Middle frontal gyrus (tissue), 1 donor: ENCODE data around the gene CDH13.

Experiments
- DNase-seq: peaks from one replicate; pipeline ENCODE4 v3.0.0-alpha.2; 2015; ENCODE audit warnings: low spot score; ENCODE audit errors: extremely low spot score

CDH13 gene

DNA sequence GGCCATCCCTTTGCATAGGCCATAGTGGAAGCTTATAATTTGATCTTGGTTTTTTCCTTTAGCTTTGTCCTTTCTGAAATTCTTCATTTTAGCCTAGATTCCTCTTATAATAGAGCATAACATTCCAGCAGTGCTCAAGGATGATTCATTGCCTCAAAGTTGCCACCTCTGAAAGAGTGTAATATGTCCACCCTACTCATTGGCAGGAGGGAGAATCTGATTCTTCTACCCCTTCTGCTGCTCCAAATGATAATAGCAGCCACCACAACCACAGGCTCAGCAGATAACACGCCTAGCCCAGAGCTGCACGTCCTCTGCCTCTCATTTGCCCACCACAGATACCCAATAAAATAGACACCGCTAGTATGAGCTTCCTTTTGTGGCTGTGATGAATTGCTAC is 843.6 kb downstream of the CDH13 start:
- DNase-seq, result no peak

DNA sequence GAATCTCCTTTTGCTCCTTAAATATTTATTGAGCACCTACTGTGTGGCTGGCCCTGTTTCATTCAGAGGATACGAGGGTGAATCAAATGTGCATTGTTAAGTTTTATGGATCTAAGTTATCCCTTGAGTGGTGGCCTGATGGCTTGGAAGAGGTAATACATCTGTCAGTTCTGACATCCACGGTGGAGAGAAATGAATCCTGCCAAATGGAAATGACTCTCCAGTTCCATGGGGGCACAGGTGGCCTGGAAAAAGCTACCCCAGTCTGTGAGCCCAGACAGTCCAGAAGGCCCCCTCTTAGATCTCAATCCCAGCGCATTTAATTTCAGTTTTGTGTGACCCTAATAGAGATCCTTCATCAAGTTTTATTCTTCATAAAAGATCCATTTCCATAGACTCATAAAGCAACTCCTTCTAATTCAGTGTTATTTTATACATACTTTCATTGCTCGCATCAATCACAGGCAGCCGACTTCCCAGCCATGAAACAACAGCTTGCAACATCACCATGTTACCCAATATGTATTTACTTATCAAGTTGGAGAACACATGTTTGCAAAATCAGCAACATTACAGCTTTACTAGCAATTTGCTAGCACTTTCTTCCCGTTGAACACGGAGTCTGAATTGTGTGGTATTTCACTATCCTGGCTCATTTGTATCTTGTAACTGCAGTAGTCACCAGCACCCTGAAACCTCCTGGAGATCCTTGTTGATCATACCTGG is 846.2 kb downstream of the CDH13 start:
- DNase-seq, result no peak

DNA sequence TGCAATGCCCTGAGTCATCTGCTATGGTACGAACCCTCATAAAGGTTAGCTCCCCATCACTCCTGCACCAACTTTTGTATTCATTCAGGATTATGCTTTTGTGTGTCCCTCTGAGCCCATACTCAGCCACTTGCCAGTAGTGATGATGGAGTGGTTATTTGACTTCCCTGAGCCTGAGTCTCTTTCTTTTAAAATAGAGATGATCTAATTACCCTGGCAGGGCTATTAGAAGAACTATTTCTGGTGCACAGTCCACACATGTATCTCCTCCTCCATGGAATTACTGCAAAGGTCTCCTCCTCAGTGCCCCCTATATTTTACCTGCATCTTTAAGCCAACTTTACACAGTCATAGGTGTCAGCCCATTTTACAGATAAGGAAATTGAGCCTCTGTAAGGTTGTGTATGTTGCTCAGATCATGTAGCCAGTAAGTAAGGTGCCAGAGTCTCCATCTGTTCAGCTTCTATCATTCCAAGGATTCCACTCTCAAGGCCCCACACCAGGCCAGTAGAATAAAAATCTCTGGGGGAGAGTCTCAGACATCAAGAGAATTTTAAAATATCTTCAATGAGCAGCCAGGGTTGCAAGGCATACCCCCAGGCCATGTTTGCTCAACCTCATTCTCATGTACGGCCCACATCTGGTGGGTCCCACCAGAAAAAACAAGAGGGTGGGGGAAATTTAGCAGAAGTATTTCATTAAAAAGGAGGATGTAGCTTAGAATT is 847.3 kb downstream of the CDH13 start:
- DNase-seq, result no peak

DNA sequence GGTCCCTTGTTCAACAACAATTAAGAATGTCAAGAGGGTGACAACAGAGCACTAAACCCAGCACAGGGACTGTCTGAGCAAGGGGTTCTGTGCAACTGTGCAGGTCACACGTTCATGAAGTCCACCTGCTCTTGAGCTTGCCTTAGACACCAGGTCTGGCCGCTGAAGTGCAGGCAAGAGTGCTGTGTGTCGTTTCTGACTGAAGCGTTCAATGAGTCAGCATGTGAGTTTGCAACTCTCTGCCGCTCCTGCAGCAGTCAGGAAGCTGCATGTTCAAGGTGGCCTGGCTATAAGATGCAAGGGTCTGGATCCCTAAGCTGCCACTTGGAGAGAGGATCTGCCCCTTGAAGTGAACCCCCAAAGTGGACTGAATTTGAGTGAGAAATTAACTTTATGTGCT is 848.3 kb downstream of the CDH13 start:
- no peak for DNase-seq

DNA sequence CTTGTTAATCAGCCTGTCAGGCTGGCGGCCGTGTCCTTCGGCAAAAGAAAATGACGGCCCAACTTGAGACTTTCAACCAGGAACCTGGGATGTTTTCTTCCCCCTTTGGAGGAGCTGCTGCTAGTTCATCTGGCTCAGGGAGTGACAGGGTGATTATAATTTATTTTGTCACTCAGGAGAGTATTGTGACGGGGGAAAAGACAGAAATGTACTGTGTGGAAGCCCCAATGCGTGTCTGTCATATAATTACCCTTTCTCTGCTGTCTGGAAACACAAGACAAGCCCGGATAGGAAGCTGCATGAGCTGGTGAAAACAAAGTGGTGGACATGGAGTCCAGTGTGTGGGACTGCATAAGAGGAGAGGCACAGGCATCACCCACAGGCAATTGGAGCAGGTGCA is 854.8 kb downstream of the CDH13 start:
- no peak for DNase-seq

DNA sequence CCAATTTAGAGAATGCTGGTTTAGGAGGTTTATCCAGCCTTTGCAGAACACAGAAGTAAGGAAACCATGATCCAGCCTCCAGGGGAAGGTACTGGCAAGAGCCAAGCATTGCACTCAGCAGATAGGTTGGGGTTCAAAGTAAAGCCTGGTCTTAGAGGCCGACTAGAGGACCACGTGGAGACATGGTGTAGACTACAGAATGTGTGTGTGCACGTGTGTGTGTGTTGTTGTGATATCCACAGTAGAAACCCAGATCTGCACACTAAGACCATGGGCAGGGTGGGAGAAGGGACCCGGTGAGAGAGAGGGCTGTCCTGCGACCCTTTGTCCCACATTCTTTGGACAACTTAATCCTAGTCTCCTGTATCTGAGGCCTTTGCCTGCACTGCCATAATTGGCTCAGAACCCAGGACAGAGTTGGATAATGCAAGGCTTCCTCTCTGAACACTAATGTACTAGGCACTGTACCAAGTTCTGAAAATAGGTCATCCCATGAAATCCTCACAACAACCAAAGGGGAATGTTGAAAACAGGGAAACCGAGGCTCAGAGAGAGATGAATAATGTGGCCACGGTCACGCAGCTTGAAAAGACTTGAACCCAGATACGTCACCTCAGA is 855.9 kb downstream of the CDH13 start:
- no peak for DNase-seq

DNA sequence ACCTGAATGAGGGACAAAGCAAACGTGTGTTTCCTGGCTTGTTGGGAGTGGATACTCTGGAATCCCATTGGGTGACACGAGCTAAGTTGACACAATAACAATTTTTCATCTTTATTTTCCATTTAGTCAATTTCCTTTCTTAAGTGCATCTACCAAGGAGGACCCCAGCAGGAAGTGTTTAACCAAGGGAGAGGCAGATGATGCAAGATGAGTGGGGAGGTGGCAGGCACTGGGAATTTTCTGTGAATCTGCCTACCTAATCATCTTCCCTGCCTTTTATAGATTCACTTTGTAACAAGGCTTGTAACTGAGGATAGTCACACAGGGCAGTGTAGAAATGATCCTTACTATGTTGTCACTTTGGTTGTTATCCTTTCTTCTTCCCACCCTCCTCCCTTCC is 863.3 kb downstream of the CDH13 start:
- no peak for DNase-seq

DNA sequence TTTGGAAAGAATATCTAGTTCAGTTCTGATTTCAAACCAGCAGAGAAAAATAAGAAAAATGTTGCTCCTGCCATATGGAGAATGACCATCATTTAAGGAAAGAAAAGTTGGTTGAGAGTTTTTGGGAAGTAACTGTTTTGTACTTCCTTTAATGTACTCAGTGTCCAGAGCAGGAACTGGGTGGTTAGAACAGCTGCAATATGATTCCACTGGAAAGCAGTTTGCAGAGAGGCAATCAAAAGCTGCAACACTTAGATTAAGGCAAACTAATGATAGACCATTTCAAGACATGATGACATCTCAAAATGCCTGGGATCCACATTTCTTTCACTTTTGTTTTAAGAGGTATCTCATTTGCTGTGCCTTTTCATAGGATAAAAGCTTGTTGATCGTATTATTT is 867.7 kb downstream of the CDH13 start:
- no peak for DNase-seq

DNA sequence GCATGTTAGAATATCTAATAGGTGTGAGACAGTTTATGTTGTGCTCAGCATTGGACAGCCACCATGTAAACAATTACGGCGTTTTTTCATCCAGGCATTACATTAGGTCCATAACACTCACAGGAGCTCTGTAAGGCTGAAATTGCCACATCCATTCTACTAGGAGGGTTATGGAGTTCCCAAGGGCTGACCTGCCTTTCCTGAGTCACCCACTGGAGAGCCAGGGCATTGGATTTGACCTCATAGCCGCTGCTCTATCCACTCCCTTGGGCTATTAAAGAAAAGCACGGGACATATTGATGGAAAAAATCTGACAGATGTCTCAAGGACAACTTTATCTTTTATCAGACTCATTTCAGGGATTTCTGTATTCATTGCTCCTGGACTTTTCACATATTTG is 874.7 kb downstream of the CDH13 start:
- no peak for DNase-seq

DNA sequence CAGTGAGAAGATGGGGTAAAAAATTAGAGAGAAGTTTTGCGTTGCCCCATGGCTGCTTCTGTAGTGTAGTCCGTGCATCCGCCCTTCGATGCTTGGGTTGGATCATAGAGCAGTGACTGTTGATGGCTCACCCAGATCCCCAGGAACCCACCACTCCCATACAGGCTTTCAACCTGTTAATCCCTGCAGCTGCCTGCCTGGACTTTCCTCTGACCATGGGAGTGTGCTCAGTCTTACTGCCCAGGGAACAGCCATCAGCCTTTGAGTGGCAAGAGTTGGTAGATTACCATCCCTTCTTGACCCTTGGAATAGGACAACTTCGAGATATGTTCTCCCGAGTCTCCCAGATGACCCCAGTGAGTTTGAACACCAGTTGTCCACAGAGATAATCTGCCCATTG is 881.5 kb downstream of the CDH13 start:
- no peak for DNase-seq

DNA sequence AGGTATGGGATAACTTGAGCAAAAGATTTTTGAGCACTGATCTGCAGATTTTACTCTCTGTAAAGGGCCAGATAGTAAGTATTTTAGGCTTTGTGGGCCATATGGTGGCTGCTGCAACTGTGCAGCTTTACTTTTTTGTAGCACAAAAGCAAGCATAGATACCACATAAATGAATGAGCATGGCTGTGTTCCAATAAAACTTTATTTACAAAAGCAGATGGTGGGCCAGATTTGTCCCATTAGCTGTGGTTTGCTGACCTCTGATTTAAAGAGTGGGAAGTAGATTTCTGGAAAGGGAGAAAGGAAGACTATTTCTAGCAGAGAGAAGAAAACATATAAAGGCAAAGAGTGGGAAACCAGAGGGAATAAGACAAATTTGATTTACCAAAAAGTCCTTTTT is 882.5 kb downstream of the CDH13 start:
- no peak for DNase-seq

DNA sequence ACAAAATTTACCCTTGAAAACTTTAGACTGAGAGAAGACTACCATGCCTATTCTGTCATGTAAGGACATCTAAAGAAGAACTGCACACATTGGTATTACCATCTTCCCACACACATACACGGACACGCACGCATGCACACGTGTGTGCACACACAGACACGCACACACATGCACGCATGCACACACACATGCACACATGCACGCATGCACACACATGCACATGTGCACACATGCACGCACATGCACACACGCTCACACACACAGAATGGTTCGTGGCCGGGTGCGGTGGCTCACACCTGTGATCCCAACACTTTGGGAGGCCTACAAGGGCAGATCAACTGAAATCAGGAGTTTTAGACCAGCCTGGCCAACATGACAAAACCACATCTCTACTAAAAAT is 884.1 kb downstream of the CDH13 start:
- no peak for DNase-seq

DNA sequence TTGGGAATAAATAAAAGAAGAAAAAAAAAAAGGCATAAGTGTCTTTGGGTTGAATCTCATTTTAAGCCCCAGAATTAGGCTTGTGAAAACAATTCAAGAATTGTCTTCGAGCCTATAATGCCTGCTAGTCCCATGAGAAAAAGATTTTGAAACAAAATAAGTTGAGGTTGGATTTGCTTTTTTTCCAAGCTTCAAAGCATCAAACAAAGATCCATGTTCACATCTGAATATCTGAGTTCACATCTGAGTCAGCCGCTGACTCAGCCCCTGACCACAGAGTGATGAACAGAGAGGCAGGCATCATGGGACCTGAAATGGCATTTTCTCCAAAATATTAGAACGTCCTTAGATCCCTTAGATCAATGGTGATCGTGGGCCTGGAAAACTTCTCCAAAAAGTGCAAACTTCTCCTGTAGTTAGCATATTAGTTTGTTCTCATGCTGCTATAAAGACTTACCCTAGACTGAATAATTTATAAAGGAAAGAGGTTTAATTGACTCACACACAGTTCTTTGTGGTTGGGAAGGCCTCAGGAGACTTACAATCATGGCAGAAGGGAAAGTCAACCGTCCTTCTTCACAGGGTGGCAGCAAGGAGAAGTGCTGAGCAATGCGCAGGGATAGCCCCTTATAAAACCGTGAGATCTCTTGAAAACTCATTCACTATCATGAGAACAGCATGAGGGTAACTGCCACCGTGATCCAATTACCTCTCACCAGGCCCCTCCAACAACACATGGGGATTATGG is 886.4 kb downstream of the CDH13 start:
- no peak for DNase-seq

DNA sequence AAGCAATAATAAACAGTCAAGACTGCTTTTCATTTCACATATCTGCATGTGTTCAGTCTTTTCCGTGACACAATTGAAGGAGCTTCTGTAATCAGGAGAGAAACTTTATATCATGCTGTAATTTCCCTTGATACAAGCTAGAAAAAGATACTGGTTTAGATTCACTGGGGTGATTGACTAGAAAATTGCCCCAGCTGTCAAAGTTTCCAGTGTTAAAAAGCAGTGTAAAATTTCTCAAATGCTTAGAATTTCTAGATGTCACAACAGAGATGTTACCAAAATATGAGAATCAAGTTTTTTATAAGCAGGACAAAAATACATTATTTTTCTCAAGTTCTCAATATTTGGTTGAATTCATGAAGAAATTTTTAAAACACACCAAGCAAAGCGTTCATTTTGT is 888.6 kb downstream of the CDH13 start:
- no peak for DNase-seq

DNA sequence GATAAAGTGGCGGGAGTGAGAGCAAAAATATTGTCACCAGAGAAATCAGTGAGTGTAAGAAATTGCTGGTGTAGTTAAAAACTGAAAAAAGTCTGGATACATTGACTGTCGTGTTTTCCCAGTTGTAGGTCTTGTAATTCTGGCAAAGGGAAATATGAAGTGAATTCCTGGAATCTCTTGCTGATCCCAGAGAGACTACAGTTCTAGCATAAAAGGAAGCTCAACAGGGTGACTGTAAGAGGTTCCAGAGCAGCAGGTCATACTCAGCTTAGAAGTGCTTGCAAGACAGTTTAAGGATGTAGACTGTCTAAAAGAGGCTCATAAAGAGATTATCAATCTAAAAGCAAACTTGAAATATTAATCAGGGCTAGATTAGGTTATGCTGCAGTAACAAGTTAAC is 890.2 kb downstream of the CDH13 start:
- no peak for DNase-seq

DNA sequence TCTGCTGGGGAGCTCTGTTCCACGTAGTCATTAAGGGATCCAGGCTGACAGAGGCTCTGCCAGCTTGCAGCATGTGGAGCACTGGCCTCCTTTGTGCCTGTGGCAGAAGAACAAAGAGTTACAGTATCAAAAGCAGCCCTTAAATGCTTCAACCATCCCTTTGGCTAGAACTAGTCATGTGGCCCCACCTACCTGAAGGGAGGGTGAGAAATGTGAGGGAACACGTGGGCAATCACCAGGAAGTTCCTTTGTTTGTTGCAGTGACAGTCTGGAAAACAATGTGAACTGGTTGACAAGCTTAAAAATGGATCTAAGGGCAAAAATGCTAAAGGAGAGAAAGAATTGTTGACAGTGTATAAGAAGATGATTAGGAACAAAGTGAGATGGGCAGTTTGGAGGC is 890.6 kb downstream of the CDH13 start:
- DNase-seq, result no peak

DNA sequence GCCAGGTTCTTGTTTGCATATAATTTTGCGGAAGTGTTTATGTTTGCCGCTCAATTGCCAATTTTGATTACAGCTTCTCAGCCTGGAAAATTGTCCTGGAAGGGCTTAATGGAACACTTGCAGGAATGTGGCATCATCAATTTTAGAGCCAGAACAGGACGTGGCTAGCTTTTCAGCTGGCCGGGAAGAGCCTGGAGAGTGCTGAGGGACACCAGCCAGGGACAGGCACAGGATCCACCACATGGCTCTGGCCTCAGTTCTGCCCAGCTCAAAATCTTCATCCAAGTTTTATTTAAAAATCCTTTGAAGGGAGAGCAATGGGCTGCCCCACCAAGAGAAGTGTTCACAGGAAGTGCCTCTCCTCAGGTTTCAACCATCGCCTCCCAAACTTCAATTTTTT is 893.8 kb downstream of the CDH13 start:
- DNase-seq, result no peak

DNA sequence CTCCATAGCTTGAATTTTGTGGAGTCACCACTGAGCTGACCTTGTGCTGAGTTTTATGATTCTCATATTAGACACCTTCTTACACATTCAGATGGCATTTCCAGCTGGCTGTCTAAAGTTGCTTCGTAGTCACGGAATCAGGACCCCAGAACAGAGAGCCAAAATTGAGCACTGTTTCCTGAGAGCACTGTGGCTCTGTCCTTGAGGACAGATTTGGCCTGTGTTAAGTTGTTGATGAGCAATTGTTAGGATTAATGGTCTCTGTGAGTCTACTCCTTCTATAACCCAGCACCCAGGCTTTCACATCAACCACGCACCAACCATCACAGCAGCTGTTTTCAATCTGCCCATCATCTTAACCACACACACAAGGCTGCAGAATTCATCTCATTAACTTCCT is 903.5 kb downstream of the CDH13 start:
- DNase-seq, result no peak

DNA sequence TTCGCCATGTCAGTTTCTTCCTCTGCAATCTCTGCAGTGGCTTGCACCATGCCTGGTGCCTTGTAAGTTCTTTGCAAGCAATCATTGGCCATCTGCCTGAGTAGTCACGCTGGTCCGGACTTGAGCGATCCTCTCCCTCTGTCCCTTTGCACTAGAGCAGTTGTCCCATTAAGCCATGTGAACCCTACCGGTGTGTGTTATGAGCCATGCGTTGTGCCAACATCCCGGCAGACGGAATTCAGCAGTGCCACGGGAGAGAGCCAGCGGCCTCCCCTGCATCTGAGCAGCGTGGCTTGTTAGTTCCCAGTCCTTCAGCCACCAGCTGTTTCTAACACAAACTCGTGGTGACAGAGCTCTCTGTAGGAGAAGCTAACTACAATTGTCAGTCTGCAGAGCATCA is 905.9 kb downstream of the CDH13 start:
- DNase-seq, result no peak

DNA sequence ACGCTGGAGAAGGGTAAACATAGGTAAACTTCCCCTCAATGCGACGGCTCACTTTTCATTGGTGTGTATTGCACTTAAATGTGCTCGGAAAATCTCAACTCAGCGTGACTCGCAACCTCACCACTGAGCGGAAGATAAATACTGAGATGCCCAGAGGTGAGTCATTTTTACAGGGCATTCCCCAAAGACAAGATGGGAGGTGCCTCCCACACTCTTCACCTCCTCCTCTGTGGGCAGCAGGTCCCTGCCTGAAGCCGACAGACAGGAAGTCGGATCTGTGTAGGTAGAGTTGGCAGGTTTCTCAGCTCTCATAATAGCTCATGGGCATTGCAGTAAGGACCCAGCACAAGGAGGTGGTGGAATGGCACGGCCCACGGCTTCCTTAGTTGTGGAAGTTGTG is 906.4 kb downstream of the CDH13 start:
- DNase-seq, result no peak

DNA sequence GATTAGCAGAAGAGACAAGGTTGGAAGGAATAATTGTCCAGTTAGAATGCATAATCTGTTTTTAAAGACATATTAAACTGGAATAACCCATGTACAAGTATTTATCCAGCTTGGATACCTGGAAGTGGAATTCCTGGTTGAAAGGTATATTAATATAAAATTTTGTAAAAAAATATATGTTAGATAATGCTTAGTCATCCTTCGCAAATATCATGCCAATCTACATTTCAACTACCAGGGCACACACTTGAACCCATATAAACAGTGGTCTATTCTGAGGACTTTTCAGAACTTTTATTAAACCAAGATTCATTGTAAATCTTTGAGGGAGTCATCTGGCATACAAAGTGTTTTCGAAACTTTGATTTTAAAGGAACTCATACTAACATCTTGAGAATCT is 911.9 kb downstream of the CDH13 start:
- no peak for DNase-seq
